Measurements from ENCODE around the gene CFH. TPM values are rescaled to one million over a fixed set of nuclear protein-coding genes. Genes with fewer than 3 reads are reported as not detected.
"Not testable (repeated sequence)": the region's sequence is repeated elsewhere in the genome, so short reads cannot be mapped to it uniquely, and the experiment has no call there.

Gene CFH
- total RNA-seq, 1 donor from 2014 or later = 14.0 TPM

DNA sequence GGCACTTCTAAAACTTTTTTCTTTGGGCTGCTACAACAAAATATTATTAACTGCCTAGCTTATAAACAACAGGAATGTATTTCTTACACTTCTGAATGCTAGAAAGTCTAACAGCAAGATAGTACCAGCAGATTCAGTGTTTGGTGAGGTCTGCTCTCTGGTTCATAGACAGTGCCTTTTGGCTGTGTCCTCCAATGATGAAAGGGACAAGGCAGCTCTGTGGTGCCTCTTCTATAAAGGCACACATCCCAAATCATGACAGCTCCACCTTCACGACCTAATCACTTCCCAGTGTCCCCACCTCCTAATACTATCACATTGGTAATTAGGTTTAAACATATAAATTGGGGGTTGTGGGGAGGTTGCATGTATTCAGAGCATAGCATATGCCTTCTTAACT lies 9.5 kb downstream of the CFH start:
- DNase-seq (ENCODE audit: extremely low read depth, low read depth, low spot score) = no peak

DNA sequence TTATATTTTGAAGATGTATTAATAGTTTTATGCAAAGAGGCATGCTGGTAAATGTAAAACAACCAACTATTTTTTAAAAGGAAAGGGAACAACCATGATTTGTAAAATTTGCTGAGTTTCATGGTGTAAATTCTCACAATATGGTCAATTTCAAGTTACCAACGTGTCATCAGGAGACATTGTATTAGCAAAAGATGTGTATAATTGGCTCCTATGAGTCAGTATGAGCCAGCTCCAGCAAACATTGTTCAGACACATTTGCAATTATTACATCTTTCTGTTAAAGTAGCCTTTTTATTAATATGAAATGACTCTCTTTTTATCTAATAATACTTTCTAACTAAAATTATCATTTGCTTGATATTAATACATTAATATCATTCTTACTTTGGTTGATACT lies 15.3 kb downstream of the CFH start:
- DNase-seq (ENCODE audit: extremely low read depth, low read depth, low spot score) = no peak

DNA sequence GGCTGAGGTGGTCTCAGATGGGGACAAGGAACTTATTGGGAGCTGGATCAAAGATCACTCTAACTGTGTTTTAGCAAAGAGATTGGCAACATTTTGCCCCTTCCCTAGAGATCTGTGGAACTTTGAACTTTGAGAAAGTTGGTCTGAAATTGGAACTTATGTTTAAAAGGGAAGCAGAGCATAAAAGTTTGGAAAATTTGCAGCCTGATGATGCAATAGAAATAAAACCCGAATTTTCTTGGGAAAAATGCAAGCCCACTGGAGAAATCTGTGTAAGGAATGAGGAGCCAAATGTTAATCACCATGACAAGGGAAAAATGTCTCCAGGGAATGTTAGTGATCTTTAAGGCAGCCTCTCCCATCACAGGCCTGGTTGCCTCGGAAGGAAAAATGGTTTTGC lies 17.2 kb downstream of the CFH start:
- no peak for DNase-seq (ENCODE audit: extremely low read depth, low read depth, low spot score)

GRCh38 chr1:196669693-196670092 lies 17.9 kb downstream of the CFH start:
- no peak for DNase-seq (ENCODE audit: extremely low read depth, low read depth, low spot score)

- no peak for DNase-seq (ENCODE audit: extremely low read depth, low read depth, low spot score)
These were observed 23.1 kb downstream of the CFH start for GRCh38 chr1:196674908-196675307.

- DNase-seq (ENCODE audit: extremely low read depth, low read depth, low spot score) = no peak
These were observed 26.1 kb downstream of the CFH start for GRCh38 chr1:196677781-196678509.

DNA sequence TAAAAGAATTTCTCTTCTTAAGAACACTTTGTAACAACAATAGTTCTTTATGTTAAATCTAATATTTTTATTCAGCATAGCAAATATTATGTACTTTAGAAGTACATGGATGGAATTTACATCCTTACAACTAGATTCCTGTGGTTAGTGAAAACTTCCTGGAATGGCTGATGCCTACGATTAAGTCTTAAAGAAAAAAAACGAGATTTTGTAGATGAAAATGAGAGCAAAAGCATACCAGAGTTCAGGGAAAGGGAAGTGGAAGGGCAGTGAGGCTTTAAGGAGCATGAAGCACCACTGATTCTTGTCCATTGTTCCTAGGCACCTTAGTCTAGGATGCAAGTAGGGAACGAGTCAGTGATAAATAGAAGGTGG lies 26.7 kb downstream of the CFH start:
- no peak for DNase-seq (ENCODE audit: extremely low read depth, low read depth, low spot score)

GRCh38 chr1:196680107-196680506 lies 28.3 kb downstream of the CFH start:
- DNase-seq (ENCODE audit: extremely low read depth, low read depth, low spot score) = no peak

DNA sequence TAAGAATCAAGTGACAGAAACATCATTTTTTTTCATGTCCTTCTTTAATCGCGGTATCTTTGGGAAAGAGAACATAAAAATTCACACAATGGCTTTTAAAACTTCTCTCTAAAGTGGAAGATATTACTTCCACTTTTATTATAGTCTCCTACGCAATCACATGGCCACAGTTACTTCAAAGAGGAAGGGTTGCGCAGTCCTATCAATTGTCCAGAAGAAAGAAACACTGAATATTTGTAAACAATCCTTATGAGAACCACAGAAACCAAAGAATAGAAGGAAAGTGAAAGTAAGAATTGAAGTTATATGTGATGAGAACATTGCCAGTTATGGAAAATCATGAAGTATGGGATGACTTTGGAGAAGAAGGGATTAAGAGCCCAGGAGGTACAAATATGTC lies 32.6 kb downstream of the CFH start:
- DNase-seq (ENCODE audit: extremely low read depth, low read depth, low spot score) = no peak

- no peak for DNase-seq (ENCODE audit: extremely low read depth, low read depth, low spot score)
These were observed 33.7 kb downstream of the CFH start for GRCh38 chr1:196685506-196685905.

GRCh38 chr1:196689001-196689400 lies 37.2 kb downstream of the CFH start:
- no peak for DNase-seq (ENCODE audit: extremely low read depth, low read depth, low spot score)

GRCh38 chr1:196690582-196690981 lies 38.7 kb downstream of the CFH start:
- DNase-seq (ENCODE audit: extremely low read depth, low read depth, low spot score) = no peak

DNA sequence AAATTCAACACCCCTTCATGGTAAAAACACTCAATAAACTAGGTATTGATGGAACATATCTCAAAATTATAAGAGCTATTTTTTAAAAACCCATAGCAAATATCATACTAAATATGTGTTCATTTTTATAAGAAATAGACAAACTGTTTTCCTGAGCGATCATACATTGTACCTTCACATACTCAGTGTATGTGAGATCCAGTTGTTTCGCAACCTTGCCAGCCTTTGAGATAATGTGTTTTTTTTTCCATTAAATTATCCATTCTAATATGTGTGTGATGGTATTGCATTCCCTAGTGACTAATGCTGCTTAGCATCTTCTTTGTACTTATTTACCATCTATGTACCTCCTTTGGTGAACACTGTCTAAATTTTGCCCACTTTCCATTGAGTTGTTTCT lies 47.1 kb downstream of the CFH start:
- no peak for DNase-seq (ENCODE audit: extremely low read depth, low read depth, low spot score)

GRCh38 chr1:196701144-196701543 lies 49.3 kb downstream of the CFH start:
- no peak for DNase-seq (ENCODE audit: extremely low read depth, low read depth, low spot score)

- not testable (repeated sequence) for DNase-seq (ENCODE audit: extremely low read depth, low read depth, low spot score)
These were observed 58.0 kb downstream of the CFH start for GRCh38 chr1:196709892-196710291.

- no peak for DNase-seq (ENCODE audit: extremely low read depth, low read depth, low spot score)
These were observed 66.0 kb downstream of the CFH start for GRCh38 chr1:196717868-196718267.

- DNase-seq (ENCODE audit: extremely low read depth, low read depth, low spot score) = peak; percentile 3
These were observed 71.7 kb downstream of the CFH start for GRCh38 chr1:196723325-196724185.

DNA sequence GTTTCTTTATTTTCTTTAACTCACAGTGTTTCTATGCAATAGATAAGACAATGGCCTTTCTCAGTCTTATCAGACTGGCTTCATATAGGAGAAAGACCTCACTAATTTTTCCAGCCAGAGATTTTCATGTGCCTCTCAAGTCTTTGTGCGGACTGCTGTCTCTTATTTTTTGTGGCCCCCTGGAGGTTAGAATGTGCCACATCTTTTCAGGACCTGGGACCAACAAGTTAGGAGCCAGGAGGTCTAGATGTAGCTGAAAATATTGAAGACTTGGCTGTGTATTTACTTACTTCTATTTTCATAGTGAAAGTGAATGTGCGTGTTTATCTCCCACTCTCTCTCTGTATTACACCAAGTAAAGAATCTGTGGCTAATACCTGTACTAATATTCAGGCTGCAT lies 80.7 kb downstream of the CFH start:
- no peak for DNase-seq (ENCODE audit: extremely low read depth, low read depth, low spot score)

DNA sequence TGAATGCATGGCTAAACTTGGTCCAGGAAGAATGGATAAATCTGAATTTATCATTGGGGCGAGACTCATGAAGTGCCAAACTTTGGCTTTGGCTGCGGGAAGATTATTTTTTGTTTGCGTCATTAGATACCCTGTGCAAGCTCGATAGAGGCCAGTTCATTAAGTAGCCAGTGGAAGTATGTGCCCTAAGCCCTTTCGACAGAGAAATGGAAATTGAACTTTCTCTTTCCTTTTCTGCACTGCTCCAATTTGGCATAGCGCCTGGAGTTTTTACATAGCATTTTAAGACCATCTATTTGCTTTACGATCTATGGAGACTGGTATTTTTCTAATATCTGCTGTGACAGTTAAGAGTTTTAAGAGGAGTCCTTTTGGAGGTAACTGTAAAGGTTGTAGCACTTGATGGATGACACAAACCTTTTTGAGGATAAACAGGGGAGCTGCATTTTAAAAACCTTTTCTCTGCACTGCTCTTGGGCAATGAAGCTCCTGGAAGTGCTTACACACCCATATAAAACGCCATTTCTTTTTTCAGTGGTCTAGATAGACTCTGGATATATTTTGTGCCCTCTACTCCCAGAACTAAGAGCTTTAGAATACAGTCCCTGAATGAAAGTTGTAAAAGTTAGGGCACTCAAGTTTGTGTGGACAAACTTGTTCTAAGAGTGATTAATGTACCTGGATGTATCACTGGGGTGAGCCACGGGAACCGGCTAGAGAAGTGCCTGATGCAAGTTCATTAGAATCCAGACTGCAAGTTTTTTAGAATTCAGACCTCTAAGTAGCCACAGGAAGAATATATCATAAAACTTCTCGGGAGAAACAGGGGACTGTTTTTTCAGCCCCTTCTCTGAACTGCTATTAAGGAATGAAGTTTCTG lies 81.5 kb downstream of the CFH start:
- DNase-seq (ENCODE audit: extremely low read depth, low read depth, low spot score) = no peak

DNA sequence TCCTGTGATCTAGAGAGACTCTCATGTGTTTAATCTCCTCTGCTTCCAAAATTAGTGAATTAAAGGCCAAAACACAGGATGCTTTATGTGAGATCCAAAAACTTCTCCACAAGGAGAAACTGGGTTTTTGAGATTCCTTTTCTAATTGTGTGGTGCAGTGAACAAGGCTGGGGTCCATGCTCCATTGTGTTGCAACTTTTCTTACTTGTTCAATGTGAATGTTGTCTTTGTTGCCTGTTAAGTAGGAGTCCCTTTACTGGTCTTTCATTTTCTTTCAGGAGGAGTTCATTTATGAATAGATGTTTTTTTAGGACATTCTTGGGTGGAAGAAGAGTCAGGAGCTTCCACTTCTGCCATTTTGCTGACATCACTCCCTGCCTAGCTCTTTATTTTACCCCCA lies 82.2 kb downstream of the CFH start:
- DNase-seq (ENCODE audit: extremely low read depth, low read depth, low spot score) = no peak

- no peak for DNase-seq (ENCODE audit: extremely low read depth, low read depth, low spot score)
These were observed 82.6 kb downstream of the CFH start for GRCh38 chr1:196734460-196734859.

All from glomerular endothelial cell (primary cell).